SJSA1 (cell line): ENCODE results near the gene SSH2. TPM values are rescaled to one million over a fixed set of nuclear protein-coding genes. Genes with fewer than 3 reads are reported as not detected.
"Not testable (repeated sequence)": the region's sequence is repeated elsewhere in the genome, so short reads cannot be mapped to it uniquely, and the experiment has no call there.

Experiments
- DNase-seq, 2 experiments: peaks; one replicate each; pipeline ENCODE4 v3.0.0-alpha.2; 2015 to 2020; ENCODE audit warnings: low spot score in 2 of 2, low read depth in 1 of 2
- H3K27ac ChIP-seq: fragments of 250-450 bp; sonication (Bioruptor Pico); 2 replicates; pipeline ENCODE4 v1.5.1; 2020; ENCODE audit warnings: mild to moderate bottlenecking, moderate library complexity
- H3K27me3 ChIP-seq: fragments of 250-450 bp; sonication (Bioruptor Pico); replicated peaks from 2 replicates; pipeline ENCODE4 v1.5.1; 2020; ENCODE audit warnings: mild to moderate bottlenecking, moderate library complexity
- H3K36me3 ChIP-seq: fragments of 250-450 bp; sonication (Bioruptor Pico); 2 replicates; pipeline ENCODE4 v1.5.1; 2020; ENCODE audit warnings: mild to moderate bottlenecking
- H3K4me1 ChIP-seq: fragments of 250-450 bp; sonication (Bioruptor Pico); replicated peaks from 2 replicates; pipeline ENCODE4 v1.6.1; 2021; ENCODE audit warnings: mild to moderate bottlenecking
- H3K4me3 ChIP-seq: fragments of 250-450 bp; sonication (Bioruptor Pico); 2 replicates; pipeline ENCODE4 v1.5.1; 2020; ENCODE audit warnings: mild to moderate bottlenecking
- H3K9me3 ChIP-seq: fragments of 250-450 bp; sonication (Bioruptor Pico); replicated peaks from 2 replicates; pipeline ENCODE4 v1.5.1; 2020; ENCODE audit warnings: mild to moderate bottlenecking
- total RNA-seq: library from RNA; depleted of rRNA; stranded (reverse); fragments of >200 nt; shearing (Covaris generic); gene quantifications from 2 replicates; pipeline ENCODE4 v1.2.3, GENCODE V29; 2014

SSH2 gene
- total RNA-seq, 1 experiment from 2014 or later = 12.9 TPM

- H3K4me1 ChIP-seq = peaks cover 21% of the 10 kb centered on the region
- H3K27me3 ChIP-seq = no peaks in the 10 kb centered on the region
- H3K27ac ChIP-seq = no peak overlapping the region
- H3K9me3 ChIP-seq = no peaks in the 10 kb centered on the region
- peaks cover 5% of the 10 kb centered on the region for H3K36me3 ChIP-seq
- no peak for DNase-seq
- H3K4me3 ChIP-seq = no peak overlapping the region
Measured at GRCh38 chr17:29914819-29915537, 15.1 kb downstream of the SSH2 start.

GRCh38 chr17:29911641-29912177, 18.3 kb downstream of the SSH2 start:
- DNase-seq = no peak
- no peak overlapping the region for H3K4me3 ChIP-seq
- H3K36me3 ChIP-seq = peaks cover 5% of the 10 kb centered on the region; the same call in 1 of the 2 replicates
- peaks cover 16% of the 10 kb centered on the region for H3K4me1 ChIP-seq
- peak overlapping the region; percentile 19; the same call in 1 of the 2 replicates for H3K27ac ChIP-seq
- no peaks in the 10 kb centered on the region for H3K9me3 ChIP-seq
- no peaks in the 10 kb centered on the region for H3K27me3 ChIP-seq

DNA sequence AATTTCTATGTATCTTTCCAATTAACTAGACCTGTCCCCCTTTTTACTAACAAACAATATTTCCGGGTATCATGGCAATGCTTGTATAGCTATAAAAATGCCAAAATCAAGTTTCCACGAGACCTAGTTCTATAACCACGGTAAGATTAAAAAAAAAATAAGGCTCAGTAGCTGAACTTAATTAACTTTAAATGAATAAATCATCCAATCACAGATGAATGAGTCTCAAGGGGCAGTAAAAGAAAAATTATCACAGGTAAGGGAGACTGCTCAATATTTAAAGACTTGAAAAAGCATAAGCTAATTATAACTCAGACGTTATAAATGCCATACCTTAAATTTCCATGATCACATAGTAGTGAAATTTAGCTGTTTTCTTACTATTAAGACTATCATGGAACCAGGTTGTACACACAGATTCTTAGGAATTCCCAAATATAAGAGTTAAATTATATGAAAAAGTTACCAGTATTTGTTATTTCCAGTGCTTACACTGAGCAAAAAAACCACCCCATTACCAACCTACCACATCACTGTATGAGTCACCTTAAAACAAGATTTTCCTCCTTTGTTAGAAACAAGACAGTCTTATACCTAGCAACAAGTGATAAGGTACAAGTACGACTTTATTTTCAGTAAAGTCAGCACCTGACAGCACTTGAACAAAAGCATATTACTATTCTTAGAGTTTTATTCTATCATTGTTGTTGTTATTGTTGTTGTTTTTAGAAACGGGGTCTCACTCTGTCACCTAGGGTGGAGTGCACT, 20.6 kb downstream of the SSH2 start:
- no peak overlapping the region for H3K4me3 ChIP-seq
- peaks cover 5% of the 10 kb centered on the region for H3K36me3 ChIP-seq
- no peaks in the 10 kb centered on the region for H3K27me3 ChIP-seq
- no peaks in the 10 kb centered on the region for H3K9me3 ChIP-seq
- DNase-seq = no peak
- H3K27ac ChIP-seq = no peak overlapping the region
- peaks cover 16% of the 10 kb centered on the region for H3K4me1 ChIP-seq

GRCh38 chr17:29906969-29907368, 23.1 kb downstream of the SSH2 start:
- H3K4me3 ChIP-seq = no peak overlapping the region
- no peak for DNase-seq
- no peak overlapping the region for H3K27ac ChIP-seq
- no peaks in the 10 kb centered on the region for H3K27me3 ChIP-seq
- no peaks in the 10 kb centered on the region for H3K9me3 ChIP-seq
- H3K4me1 ChIP-seq = peaks cover 11% of the 10 kb centered on the region
- peaks cover 5% of the 10 kb centered on the region for H3K36me3 ChIP-seq

GRCh38 chr17:29905879-29906167, 24.2 kb downstream of the SSH2 start:
- 0 out of 2 replicates have a peak, but pooled peaks cover 6% of the 10 kb centered on the region for H3K4me1 ChIP-seq
- no peaks in the 10 kb centered on the region for H3K27me3 ChIP-seq
- H3K27ac ChIP-seq = no peak overlapping the region
- DNase-seq = no peak
- H3K4me3 ChIP-seq = no peak overlapping the region
- H3K9me3 ChIP-seq = no peaks in the 10 kb centered on the region
- peaks cover 5% of the 10 kb centered on the region for H3K36me3 ChIP-seq

- no peak for DNase-seq
- no peak overlapping the region for H3K27ac ChIP-seq
- peaks cover 5% of the 10 kb centered on the region for H3K36me3 ChIP-seq
- H3K27me3 ChIP-seq = no peaks in the 10 kb centered on the region
- no peaks in the 10 kb centered on the region for H3K9me3 ChIP-seq
- 0 out of 2 replicates have a peak, but pooled peaks cover 6% of the 10 kb centered on the region for H3K4me1 ChIP-seq
- H3K4me3 ChIP-seq = no peak overlapping the region
Measured at GRCh38 chr17:29905086-29905878, 24.7 kb downstream of the SSH2 start.

GRCh38 chr17:29903471-29903870, 26.6 kb downstream of the SSH2 start:
- Histone ChIP-seq H3K27ac (no peak overlapping the region), H3K4me1 (no peaks in the 10 kb centered on the region), H3K9me3 (no peaks in the 10 kb centered on the region), H3K4me3 (no peak overlapping the region), H3K36me3 (peaks cover 5% of the 10 kb centered on the region), H3K27me3 (no peaks in the 10 kb centered on the region)
- DNase-seq = no peak

- not testable (repeated sequence) for DNase-seq, H3K4me1 ChIP-seq, H3K9me3 ChIP-seq, H3K4me3 ChIP-seq, H3K27ac ChIP-seq, H3K36me3 ChIP-seq, H3K27me3 ChIP-seq
Measured at GRCh38 chr17:29897136-29897535, 32.9 kb downstream of the SSH2 start.

DNA sequence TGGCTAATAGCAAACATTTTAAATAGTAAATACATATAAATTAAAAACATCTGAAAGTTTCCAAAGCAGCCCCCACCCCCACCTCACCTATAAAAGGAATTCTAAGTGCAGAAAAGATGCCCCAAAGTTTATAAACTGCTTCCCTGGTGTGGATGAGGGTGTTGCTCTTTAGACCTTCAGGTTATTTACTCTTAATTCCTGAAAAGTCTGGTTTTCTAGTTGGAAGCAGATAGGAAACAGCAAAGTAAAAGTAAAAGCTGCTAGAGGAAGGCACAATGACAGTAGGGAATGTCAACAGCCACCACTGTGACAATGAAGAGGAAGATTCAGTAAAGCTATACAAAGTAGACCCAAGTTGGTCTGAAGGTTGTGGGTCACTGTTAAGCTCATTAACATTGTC, 37.8 kb downstream of the SSH2 start:
- Histone ChIP-seq H3K4me1 (peaks cover 5% of the 10 kb centered on the region; the same call in 1 of the 2 replicates), H3K27ac (no peak overlapping the region), H3K27me3 (no peaks in the 10 kb centered on the region), H3K36me3 (peaks cover 15% of the 10 kb centered on the region), H3K4me3 (no peak overlapping the region), H3K9me3 (no peaks in the 10 kb centered on the region)
- no peak for DNase-seq

GRCh38 chr17:29891131-29891530, 38.9 kb downstream of the SSH2 start:
- H3K4me1 ChIP-seq = peaks cover 5% of the 10 kb centered on the region; the same call in 1 of the 2 replicates
- H3K27ac ChIP-seq = no peak overlapping the region
- no peak for DNase-seq
- H3K27me3 ChIP-seq = no peaks in the 10 kb centered on the region
- no peaks in the 10 kb centered on the region for H3K9me3 ChIP-seq
- H3K36me3 ChIP-seq = peaks cover 15% of the 10 kb centered on the region
- no peak overlapping the region for H3K4me3 ChIP-seq

DNA sequence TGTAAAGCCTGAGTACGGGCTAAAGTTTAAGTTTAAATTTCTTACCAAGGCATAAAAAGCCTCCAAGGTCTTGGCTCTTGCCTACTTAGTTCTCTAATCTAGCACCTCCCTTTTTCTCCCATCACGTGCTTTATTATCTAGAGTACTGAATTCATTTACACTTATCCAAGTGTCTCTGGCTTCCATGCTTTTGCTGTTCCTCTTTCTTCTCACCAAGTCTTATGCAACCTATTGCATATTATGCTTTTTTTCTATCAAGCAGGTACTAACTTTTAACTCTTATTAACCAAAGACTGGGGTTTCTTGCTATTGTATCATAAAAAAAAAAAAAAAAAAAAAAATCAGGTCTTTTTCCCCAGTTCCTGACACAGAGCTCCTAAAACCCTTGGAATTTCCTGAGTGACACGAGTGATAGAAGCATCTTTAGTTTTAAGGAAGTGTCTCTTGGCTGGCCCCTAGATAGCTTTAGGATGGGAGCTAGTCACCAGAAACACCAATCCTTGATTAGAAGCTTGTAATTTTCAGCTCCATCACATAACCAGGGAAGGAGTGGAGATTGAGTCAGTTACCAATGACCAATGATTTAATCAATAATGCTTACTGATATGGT, 44.9 kb downstream of the SSH2 start:
- no peak overlapping the region for H3K4me3 ChIP-seq

GRCh38 chr17:29883497-29883896, 46.5 kb downstream of the SSH2 start:
- Histone ChIP-seq H3K4me1 (no peaks in the 10 kb centered on the region), H3K9me3 (no peaks in the 10 kb centered on the region), H3K27me3 (no peaks in the 10 kb centered on the region), H3K36me3 (no peaks in the 10 kb centered on the region; the same call in 1 of the 2 replicates), H3K27ac (no peak overlapping the region), H3K4me3 (no peak overlapping the region)
- no peak for DNase-seq

More for the DNA sequence above, 44.9 kb downstream of the SSH2 start:
- DNase-seq = no peak
- H3K36me3 ChIP-seq = peaks cover 2% of the 10 kb centered on the region
- H3K9me3 ChIP-seq = no peaks in the 10 kb centered on the region
- no peaks in the 10 kb centered on the region for H3K27me3 ChIP-seq
- H3K4me1 ChIP-seq = no peaks in the 10 kb centered on the region
- H3K27ac ChIP-seq = no peak overlapping the region

DNA sequence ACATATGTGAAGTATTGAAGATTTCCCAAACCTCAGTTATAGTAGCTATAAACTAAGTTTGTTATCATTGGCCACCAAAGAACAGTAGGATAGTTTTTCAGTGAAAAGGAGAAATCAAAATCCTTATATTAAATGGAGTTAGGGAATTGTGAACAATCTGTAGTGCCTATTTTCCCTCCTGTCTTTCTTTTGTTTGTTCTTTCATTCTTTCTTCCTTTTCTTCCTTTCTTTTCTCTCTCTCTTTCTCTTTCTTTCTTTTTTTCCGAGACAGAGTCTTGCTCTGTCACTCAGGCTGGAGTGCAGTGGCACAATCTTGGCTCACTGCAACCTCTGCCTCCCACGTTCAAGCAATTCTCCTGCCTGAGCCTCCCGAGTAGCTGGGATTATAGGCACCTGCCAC, 48.8 kb downstream of the SSH2 start:
- Histone ChIP-seq H3K9me3 (no peaks in the 10 kb centered on the region), H3K4me3 (no peak overlapping the region), H3K27me3 (no peaks in the 10 kb centered on the region), H3K27ac (no peak overlapping the region), H3K4me1 (no peaks in the 10 kb centered on the region), H3K36me3 (no peaks in the 10 kb centered on the region; the same call in 1 of the 2 replicates)
- DNase-seq = no peak
